ENCODE data around the gene YTHDF2. TPM values are rescaled to one million over a fixed set of nuclear protein-coding genes. Genes with fewer than 3 reads are reported as not detected.

YTHDF2 gene
- total RNA-seq, 2 donors from 2014 or later = 31.5 to 37.8 TPM

- no peak overlapping the region for H3K4me3 ChIP-seq
- peaks cover 0 to 3% of the 10 kb centered on the region in 2 donors for H3K27me3 ChIP-seq
- no peak overlapping the region for H3K27ac ChIP-seq
- no peaks in the 10 kb centered on the region for H3K36me3 ChIP-seq
- DNase-seq (ENCODE audit: low spot score) = no peak
- no peak for TF ChIP-seq CTCF (IDR thresholded peaks at IDR 0.05)
- H3K4me1 ChIP-seq = no peaks in the 10 kb centered on the region
- H3K9me3 ChIP-seq = no peaks in the 10 kb centered on the region
Observed at GRCh38 chr1:28807986-28808385, 71.2 kb downstream of the YTHDF2 start.

GRCh38 chr1:28811369-28811765 is 74.6 kb downstream of the YTHDF2 start:
- no peak overlapping the region for H3K4me3 ChIP-seq
- DNase-seq (ENCODE audit: low spot score) = no peak
- peaks cover 0 to 3% of the 10 kb centered on the region in 2 donors for H3K27me3 ChIP-seq
- no peak overlapping the region for H3K27ac ChIP-seq
- no peak for TF ChIP-seq CTCF (IDR thresholded peaks at IDR 0.05)
- no peaks in the 10 kb centered on the region for H3K4me1 ChIP-seq
- H3K36me3 ChIP-seq = no peaks in the 10 kb centered on the region
- H3K9me3 ChIP-seq = no peaks in the 10 kb centered on the region

- TF ChIP-seq CTCF (IDR thresholded peaks at IDR 0.05) = no peak
- H3K4me1 ChIP-seq = no peaks in the 10 kb centered on the region
- no peak for DNase-seq (ENCODE audit: low spot score)
- no peaks in the 10 kb centered on the region for H3K36me3 ChIP-seq
- no peaks in the 10 kb centered on the region for H3K9me3 ChIP-seq
- H3K27me3 ChIP-seq = peaks cover 0 to 3% of the 10 kb centered on the region in 2 donors
- no peak within 1 kb of the TSS for H3K27ac ChIP-seq
- no peak within 1 kb of the TSS for H3K4me3 ChIP-seq
Observed at GRCh38 chr1:28811766-28812668, 75.3 kb downstream of the YTHDF2 start, which contains the start of gene OPRD1. OPRD1 (plus strand) TSS chr1:28812170; CDS start chr1:28812384, 214 bp downstream.

GRCh38 chr1:28812669-28813468 is 76.1 kb downstream of the YTHDF2 start:
- DNase-seq (ENCODE audit: low spot score) = no peak
- no peak for TF ChIP-seq CTCF (IDR thresholded peaks at IDR 0.05)
- no peak overlapping the region for H3K27ac ChIP-seq
- peaks cover 0 to 3% of the 10 kb centered on the region in 2 donors for H3K27me3 ChIP-seq
- no peak overlapping the region for H3K4me3 ChIP-seq
- no peaks in the 10 kb centered on the region for H3K36me3 ChIP-seq
- no peaks in the 10 kb centered on the region for H3K9me3 ChIP-seq
- H3K4me1 ChIP-seq = no peaks in the 10 kb centered on the region

- no peaks in the 10 kb centered on the region for H3K9me3 ChIP-seq
- H3K4me3 ChIP-seq = no peak overlapping the region
- TF ChIP-seq CTCF (IDR thresholded peaks at IDR 0.05) = no peak
- no peaks in the 10 kb centered on the region for H3K4me1 ChIP-seq
- no peak overlapping the region for H3K27ac ChIP-seq
- no peak for DNase-seq (ENCODE audit: low spot score)
- H3K36me3 ChIP-seq = no peaks in the 10 kb centered on the region
- peaks cover 0 to 3% of the 10 kb centered on the region in 2 donors for H3K27me3 ChIP-seq
Observed at GRCh38 chr1:28813931-28814465, 77.3 kb downstream of the YTHDF2 start.
